ENCODE data around the gene TANC1. TPM values are rescaled to one million over a fixed set of nuclear protein-coding genes. Genes with fewer than 3 reads are reported as not detected.

The TANC1 gene
- total RNA-seq, 1 donor from 2014 or later = 45.0 TPM

DNA sequence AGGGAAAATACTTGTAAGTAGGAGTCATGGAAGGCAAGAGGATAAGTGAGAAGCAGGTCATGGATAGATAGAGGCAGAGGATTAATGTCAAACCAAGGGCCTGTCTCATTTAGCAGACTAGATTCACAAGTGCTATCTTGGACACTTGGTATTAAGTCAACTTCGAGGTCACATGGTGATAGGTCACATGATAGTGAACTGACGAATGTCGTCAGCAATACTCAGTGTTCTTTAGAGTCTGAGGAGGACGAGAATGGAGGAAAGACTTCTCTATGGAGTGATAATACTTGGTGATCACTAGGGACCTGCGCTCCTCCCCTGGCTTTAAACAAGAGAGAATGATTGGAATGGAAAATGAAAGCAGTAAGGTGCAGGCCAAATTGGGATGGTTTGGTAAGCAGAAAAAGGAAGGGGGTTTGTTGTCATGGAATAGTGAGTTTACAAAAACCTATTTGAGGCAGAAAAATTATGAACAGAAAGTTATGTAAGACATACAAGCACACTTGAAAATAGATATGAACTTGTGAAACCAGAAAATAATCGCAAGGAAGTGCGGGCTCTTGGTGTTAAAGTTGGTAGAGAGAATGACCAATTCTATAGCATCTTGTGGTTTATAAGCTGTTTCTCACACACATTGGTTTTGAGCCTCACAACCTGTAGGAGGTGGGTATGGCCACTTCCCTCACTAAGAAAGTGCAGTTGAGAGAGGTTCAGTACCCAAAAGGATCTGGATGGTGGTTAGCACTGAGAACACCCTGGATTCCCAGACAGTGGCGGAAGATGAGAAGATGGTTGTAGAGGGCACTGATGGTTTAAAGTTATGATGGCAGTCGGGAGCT lies 176.6 kb downstream of the TANC1 start:
- Histone ChIP-seq H2AFZ (ENCODE audit: low read depth, low read length) (no peak overlapping the region), H4K20me1 (ENCODE audit: insufficient read depth, low read length) (no peaks in the 10 kb centered on the region), H3K4me3 (ENCODE audit: insufficient read depth, low read depth, low read length) (no peak overlapping the region), H3K36me3 (ENCODE audit: insufficient read depth, low read length) (no peaks in the 10 kb centered on the region), H3K27ac (ENCODE audit: low read depth, low read length) (no peak overlapping the region), H3K27me3 (ENCODE audit: insufficient read depth, low read length) (no peaks in the 10 kb centered on the region), H3K9ac (ENCODE audit: low read length) (no peak overlapping the region), H3K4me2 (ENCODE audit: low read length) (no peak overlapping the region), H3K4me1 (ENCODE audit: insufficient read depth, low read length) (peaks cover 7% of the 10 kb centered on the region), H3K79me2 (ENCODE audit: insufficient read depth, low read length) (peaks cover 36% of the 10 kb centered on the region), H3K9me3 (ENCODE audit: insufficient read depth, low read depth, low read length) (no peaks in the 10 kb centered on the region)
- H3K27ac Mint-ChIP-seq (ENCODE audit: unreplicated experiment) = no peak overlapping the region
- peaks cover 7% of the 10 kb centered on the region for H3K36me3 Mint-ChIP-seq (ENCODE audit: low read depth, unreplicated experiment)
- H3K9me3 Mint-ChIP-seq (ENCODE audit: unreplicated experiment) = no peaks in the 10 kb centered on the region
- H3K4me3 Mint-ChIP-seq (ENCODE audit: unreplicated experiment) = no peak overlapping the region
- FAIRE-seq (no peak), DNase-seq (ENCODE audit: low read depth) (no peak)
- TF ChIP-seq EZH2 (IDR thresholded peaks at IDR 0.05; ENCODE audit: insufficient read depth, low read length) = no peak
- TF ChIP-seq, protein P1, sequence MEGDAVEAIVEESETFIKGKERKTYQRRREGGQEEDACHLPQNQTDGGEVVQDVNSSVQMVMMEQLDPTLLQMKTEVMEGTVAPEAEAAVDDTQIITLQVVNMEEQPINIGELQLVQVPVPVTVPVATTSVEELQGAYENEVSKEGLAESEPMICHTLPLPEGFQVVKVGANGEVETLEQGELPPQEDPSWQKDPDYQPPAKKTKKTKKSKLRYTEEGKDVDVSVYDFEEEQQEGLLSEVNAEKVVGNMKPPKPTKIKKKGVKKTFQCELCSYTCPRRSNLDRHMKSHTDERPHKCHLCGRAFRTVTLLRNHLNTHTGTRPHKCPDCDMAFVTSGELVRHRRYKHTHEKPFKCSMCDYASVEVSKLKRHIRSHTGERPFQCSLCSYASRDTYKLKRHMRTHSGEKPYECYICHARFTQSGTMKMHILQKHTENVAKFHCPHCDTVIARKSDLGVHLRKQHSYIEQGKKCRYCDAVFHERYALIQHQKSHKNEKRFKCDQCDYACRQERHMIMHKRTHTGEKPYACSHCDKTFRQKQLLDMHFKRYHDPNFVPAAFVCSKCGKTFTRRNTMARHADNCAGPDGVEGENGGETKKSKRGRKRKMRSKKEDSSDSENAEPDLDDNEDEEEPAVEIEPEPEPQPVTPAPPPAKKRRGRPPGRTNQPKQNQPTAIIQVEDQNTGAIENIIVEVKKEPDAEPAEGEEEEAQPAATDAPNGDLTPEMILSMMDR (IDR thresholded peaks at IDR 0.05; ENCODE audit: insufficient read depth, low read depth, low read length) = no peak
- peaks cover 12% of the 10 kb centered on the region for H3K4me1 Mint-ChIP-seq (ENCODE audit: low read depth, unreplicated experiment)
- no peaks in the 10 kb centered on the region for H3K27me3 Mint-ChIP-seq (ENCODE audit: low read depth, unreplicated experiment)

DNA sequence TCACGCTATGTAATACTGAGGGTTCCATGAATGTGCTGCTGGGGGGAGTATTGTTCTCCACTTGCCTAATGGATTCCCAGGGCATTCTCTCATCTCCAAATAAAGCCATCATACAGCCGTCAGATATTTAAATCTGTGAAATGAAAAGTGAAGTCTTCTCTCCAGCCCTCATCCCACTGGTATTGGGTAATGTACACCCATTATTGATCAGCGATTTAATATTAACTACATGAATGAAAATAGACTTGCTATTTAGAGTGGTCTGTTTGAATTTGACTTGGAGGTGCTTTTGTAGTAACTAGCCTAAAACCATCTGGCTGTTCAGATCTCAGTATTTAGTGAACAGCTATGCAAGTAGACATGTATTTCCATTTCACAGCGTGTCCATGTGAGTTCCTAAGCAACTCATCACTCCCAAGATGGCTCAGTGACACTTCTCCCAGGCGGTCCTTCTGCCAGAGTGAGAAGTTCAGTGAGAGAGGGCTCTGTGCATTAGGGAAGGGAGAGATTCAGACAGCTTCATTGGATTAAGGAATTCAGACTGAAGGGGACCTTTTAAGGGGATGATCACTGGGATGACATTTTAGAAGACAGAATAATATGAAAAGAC lies 177.4 kb downstream of the TANC1 start:
- DNase-seq (ENCODE audit: low read depth) (no peak), FAIRE-seq (no peak)
- no peak overlapping the region for H3K27ac ChIP-seq (ENCODE audit: low read depth, low read length)
- no peaks in the 10 kb centered on the region for H3K27me3 ChIP-seq (ENCODE audit: insufficient read depth, low read length)
- H3K9ac ChIP-seq (ENCODE audit: low read length) = no peak overlapping the region
- H3K27ac Mint-ChIP-seq (ENCODE audit: unreplicated experiment) = no peak overlapping the region
- no peak overlapping the region for H2AFZ ChIP-seq (ENCODE audit: low read depth, low read length)
- no peaks in the 10 kb centered on the region for H3K9me3 ChIP-seq (ENCODE audit: insufficient read depth, low read depth, low read length)
- TF ChIP-seq, protein P1 (IDR thresholded peaks at IDR 0.05; ENCODE audit: insufficient read depth, low read depth, low read length) = no peak
- no peak for TF ChIP-seq EZH2 (IDR thresholded peaks at IDR 0.05; ENCODE audit: insufficient read depth, low read length)
- H4K20me1 ChIP-seq (ENCODE audit: insufficient read depth, low read length) = no peaks in the 10 kb centered on the region
- H3K27me3 Mint-ChIP-seq (ENCODE audit: low read depth, unreplicated experiment) = no peaks in the 10 kb centered on the region
- H3K36me3 Mint-ChIP-seq (ENCODE audit: low read depth, unreplicated experiment) = peaks cover 7% of the 10 kb centered on the region
- H3K79me2 ChIP-seq (ENCODE audit: insufficient read depth, low read length) = peaks cover 36% of the 10 kb centered on the region
- peaks cover 8% of the 10 kb centered on the region for H3K4me1 Mint-ChIP-seq (ENCODE audit: low read depth, unreplicated experiment)
- H3K36me3 ChIP-seq (ENCODE audit: insufficient read depth, low read length) = no peaks in the 10 kb centered on the region
- H3K4me3 ChIP-seq (ENCODE audit: insufficient read depth, low read depth, low read length) = no peak overlapping the region
- peaks cover 6% of the 10 kb centered on the region for H3K4me1 ChIP-seq (ENCODE audit: insufficient read depth, low read length)
- H3K4me3 Mint-ChIP-seq (ENCODE audit: unreplicated experiment) = no peak overlapping the region
- H3K4me2 ChIP-seq (ENCODE audit: low read length) = no peak overlapping the region
- H3K9me3 Mint-ChIP-seq (ENCODE audit: unreplicated experiment) = no peaks in the 10 kb centered on the region

Data from astrocyte (in vitro differentiated cells and primary cell).